Cardiac septum (tissue), 1 donor: ENCODE results near the gene NKX2-2. TPM values are rescaled to one million over a fixed set of nuclear protein-coding genes. Genes with fewer than 3 reads are reported as not detected.

Experiments
- DNase-seq: peaks from one replicate; pipeline ENCODE4 v3.0.0-alpha.2; 2020; ENCODE audit warnings: low spot score
- intact Hi-C: fragments of 100-400 bp; cut with DNase I; formaldehyde crosslinking; loops from one replicate; pipeline ENCODE4 v1.14.0; 2022
- long read RNA-seq: library from polyadenylated mRNA; unstranded; transcript quantifications from one replicate; pipeline ENCODE4 v2.0.0, GENCODE V29; 2021
- total RNA-seq: library from RNA; stranded (reverse); fragmentation: NEBNext Ultra II Directional; extraction: Animal tissue kit (Norgen Biotek cat#: 25700); gene quantifications from one replicate; pipeline ENCODE4 v1.2.1, GENCODE V29; 2021
- donor health status: DM: no; HTN: no; CAD: no.

Gene NKX2-2
- 0.11 TPM for total RNA-seq
- long read RNA-seq, result 0 reads

DNA sequence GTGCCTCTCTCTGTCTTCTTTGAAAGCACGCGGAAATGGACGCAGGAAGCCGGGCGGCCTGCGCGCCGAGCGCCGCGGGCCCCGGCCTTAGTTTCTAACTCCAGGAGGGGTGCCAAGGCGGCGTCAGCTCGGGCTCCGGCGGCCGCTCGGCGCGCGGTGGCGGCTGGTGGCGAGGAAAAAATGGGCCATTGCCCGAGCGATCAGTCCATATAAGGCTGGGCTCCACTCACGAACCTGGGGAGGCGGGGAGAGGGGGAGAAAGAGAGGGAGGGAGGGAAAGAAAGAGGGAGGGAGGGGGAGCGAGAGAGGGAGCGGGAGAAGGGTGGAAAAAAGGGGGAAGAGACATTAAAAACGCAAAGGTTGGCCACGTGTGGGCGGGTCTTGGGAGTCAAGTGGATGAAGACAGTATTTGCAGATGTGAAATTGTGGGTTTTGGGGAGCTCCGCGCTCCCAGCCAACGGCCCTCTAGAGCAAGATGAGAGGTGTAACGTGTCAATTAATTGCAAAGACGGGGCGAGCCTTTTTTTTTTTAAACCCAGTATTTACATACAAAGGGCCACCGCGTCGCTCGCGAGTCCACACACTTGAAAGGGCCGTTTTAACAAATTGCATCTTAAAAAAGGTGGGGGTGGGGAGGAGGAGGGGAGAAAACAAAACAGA, at the start of gene NKX2-2:
Gene NKX2-2 (minus strand): TSS at position 184 of the 660 bp plus-strand sequence. CDS start 395 bp downstream, outside the sequence.
- intact Hi-C loops, result no loop called here
- no peak for DNase-seq

- intact Hi-C loops, result no loop called here
- no peak for DNase-seq
Observed at GRCh38 chr20:21562656-21563055, 48.8 kb upstream of the NKX2-2 start.

DNA sequence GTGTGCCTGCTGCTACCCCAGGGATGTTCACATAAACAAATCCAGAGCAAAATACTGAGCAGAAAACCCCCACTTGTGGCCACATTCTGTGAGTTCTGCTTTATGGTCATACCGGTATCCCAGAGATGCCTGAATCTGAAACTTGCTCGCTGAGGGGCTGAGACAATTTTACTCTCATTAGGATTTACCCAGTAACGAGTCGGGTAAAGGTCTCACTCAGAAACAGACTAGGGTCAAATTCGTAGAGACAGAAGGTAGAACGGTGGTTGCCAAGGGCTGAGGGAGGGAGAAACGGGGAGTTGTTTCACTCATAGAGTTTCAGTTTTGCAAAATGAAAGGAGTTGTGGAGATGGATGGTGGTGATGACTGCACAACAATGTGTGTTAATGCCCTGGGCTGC, 45.4 kb upstream of the NKX2-2 start:
- DNase-seq, result no peak
- intact Hi-C loops, result no loop called here

GRCh38 chr20:21557241-21558020, 43.6 kb upstream of the NKX2-2 start:
- DNase-seq, result no peak
- intact Hi-C loops, result no loop called here

- DNase-seq, result no peak
- intact Hi-C loops, result no loop called here
Observed at GRCh38 chr20:21556398-21556797, 42.5 kb upstream of the NKX2-2 start.

- intact Hi-C loops, result no loop called here
- no peak for DNase-seq
Observed at GRCh38 chr20:21555470-21556120, 41.7 kb upstream of the NKX2-2 start.

DNA sequence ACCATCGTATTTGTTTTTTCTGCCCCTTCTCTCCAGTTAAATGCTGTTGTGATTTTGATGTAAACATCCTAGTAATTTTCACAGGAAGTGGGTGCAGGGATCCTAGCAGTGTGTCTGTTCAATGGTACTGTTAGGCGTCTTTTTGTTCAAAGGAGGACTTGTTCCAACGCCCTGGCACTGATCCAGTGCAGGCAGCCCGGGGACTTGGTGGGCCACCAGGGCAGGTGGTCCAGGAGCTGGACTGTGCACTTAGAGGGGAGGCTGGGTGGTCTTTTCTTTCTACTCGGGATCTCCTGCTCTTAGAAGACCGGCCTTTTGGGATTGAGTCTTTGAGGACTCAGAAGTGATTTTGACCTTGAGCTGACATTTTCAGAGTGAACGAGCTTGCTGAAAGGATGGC, 41.1 kb upstream of the NKX2-2 start:
- intact Hi-C loops, result no loop called here
- DNase-seq, result no peak

DNA sequence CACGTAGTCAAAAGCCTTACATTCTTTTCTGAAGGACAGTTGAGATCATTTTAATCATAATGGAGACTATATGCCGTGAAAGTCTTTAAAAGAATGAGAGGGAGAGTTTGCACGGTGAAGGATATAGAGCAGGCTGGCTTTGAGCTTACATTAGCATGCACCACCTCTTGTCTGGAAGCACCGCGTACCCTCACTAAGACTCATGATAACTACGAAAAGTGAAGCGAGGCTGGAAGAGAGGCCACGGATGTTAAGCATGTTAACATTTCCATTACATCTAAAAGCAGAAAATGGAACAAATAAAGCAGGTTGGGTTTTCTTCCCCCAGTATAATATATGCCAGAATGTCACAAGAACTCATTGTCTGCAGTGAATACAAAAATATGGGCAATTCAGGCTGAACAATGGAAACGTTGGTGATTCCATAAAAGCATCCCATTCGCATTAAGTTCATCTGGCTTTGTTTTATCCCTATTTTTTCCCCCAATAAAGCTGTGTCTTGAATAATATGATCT, 40.6 kb upstream of the NKX2-2 start:
- no peak for DNase-seq
- intact Hi-C loops, result no loop called here

GRCh38 chr20:21550587-21550986, 36.7 kb upstream of the NKX2-2 start:
- intact Hi-C loops, result no loop called here

DNA sequence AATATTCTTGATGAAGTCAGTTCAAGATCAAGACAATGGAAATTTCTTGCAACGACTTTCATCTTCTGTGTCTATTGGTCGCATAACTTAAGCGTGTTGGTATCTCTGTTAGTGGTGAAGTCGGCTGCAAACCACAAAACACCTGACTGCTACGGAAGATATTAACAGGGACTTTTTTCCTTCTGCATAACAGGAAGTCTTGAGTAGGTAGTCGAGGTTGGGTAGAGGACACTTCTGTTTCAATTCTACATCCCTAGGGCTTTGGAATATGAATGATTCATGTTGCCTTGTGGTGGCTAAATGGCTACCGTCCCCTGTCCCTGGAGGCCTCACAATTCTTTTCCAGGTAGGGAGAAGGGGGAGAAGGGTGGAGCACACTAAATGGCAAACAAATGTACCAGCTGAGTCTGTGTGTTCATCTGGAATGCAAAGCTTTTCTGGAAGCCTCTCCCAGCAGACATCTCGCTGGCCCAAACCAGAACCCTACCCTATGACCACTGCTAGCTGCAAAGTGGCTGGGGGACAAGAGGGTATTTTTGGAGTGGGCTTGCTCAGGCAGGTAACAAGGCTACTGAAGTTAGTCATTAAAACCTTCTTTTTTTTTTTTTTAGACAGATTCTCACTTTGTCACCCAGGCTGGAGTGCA, 34.6 kb upstream of the NKX2-2 start:
- no peak for DNase-seq
- intact Hi-C loops, result no loop called here

More at GRCh38 chr20:21550587-21550986, 36.7 kb upstream of the NKX2-2 start:
- no peak for DNase-seq

GRCh38 chr20:21546355-21546754, 32.5 kb upstream of the NKX2-2 start:
- no peak for DNase-seq
- intact Hi-C loops, result no loop called here

GRCh38 chr20:21539512-21539911, 25.6 kb upstream of the NKX2-2 start:
- intact Hi-C loops, result no loop called here

GRCh38 chr20:21534886-21535285, 21.0 kb upstream of the NKX2-2 start:
- intact Hi-C loops, result no loop called here
- no peak for DNase-seq

More at GRCh38 chr20:21539512-21539911, 25.6 kb upstream of the NKX2-2 start:
- no peak for DNase-seq

GRCh38 chr20:21534453-21534852, 20.6 kb upstream of the NKX2-2 start:
- no peak for DNase-seq
- intact Hi-C loops, result no loop called here

DNA sequence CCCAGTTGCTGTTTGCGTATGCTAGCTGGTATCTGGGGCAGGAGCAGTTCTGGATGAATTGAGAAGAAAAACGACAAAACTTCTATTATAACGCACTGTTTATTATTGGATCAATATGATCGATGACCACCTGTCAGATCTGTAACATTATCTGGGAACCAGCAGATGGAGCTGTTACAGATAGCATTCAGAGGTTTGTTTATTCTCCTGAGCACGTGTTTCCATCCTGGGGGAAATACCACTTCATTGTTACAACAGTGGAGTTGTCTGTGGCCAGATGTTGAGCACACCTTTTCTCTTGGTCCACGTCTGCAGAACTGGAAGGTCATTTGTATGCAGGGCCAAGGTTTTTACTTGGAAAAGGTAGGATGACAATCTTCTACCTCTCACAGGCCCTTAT, 16.0 kb upstream of the NKX2-2 start:
- intact Hi-C loops, result no loop called here
- no peak for DNase-seq

GRCh38 chr20:21528870-21529269, 15.0 kb upstream of the NKX2-2 start:
- intact Hi-C loops, result no loop called here

DNA sequence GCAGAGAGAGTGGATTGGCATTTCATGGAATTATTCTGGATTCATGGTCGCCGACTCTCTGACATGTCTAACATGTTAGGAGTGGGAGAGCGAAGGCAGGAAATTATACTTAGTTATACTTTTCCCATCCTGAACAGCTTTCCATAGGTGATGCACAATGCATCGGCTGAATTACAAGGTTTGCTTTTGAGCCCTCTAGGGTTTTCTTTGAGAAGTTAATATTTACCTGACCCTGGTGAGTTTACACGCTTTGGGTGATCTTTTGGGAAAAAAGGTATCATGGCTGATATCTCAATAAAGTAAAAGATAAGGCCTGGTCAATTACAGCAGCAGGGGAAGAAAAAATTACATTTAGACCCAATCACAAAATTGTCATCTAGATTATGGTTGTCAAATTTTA, 14.0 kb upstream of the NKX2-2 start:
- intact Hi-C loops, result no loop called here
- DNase-seq, result no peak

More at GRCh38 chr20:21528870-21529269, 15.0 kb upstream of the NKX2-2 start:
- DNase-seq, result no peak

DNA sequence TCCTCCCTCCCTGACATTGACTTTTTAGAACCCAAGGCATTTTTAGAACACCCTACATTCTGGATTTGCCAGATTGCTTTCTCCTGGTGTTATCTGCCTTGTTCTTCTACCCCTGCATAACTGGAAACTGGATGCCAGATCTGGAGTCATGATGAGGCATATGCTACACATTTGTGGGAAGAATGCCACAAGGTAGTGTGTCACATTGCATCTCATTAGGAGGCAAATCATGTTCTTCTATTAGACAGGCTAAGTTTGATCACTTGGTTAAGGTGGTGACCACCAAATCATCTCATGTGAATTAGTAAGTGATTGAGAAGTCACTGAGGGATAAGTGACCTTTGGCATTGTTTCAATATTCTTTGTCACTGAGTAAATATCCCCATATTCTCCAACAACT, 12.9 kb upstream of the NKX2-2 start:
- intact Hi-C loops, result no loop called here
- DNase-seq, result no peak

DNA sequence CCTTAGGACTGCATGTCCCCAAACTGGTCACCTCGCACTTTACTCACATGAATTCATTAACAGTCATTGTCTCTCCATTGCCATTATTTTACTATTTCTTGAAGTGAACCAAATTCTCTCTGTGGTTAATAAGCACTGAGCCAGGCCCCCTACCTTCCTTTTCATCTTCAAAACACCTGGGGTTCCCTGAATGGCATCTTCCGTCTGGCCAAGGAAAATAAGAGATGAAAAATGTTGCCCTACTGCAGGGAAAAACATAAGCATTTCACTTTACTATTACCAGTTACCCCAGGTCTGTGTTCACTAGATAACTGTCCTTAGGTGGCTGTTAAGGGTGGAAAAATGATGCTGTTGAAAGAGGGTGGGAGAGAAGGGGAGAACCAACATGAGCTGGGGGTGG, 10.0 kb upstream of the NKX2-2 start:
- intact Hi-C loops, result no loop called here
- no peak for DNase-seq

GRCh38 chr20:21523281-21523868, 9.5 kb upstream of the NKX2-2 start:
- intact Hi-C loops, result no loop called here
- no peak for DNase-seq
